HCT116 (cell line): ENCODE measurements around the gene ATXN1. TPM values are rescaled to one million over a fixed set of nuclear protein-coding genes. Genes with fewer than 3 reads are reported as not detected.

ENCODE experiments used
- ATAC-seq: fragments of 200-7000 bp; cut with Tn5 transposase; 2 replicates; pipeline ENCODE4 v1.9.1; 2020; ENCODE audit warnings: mild to moderate bottlenecking, moderate library complexity
- BruUV-seq: library from RNA; stranded (reverse); fragments of 400-500 nt; replicated peaks from 2 replicates; lab custom pipeline; 2021; lab: Mats Ljungman, UMichigan
- CTCF ChIA-PET: fragments of 300-600 bp; sonication (Branson Sonifier 250); formaldehyde crosslinking; loops from one replicate; lab custom pipeline; 2021; ENCODE audit warnings: antibody characterized with exemption; lab: Charles Lee
- POLR2A ChIA-PET: fragments of 300-600, 350-600 bp; sonication (Branson Sonifier 250); formaldehyde crosslinking; loops from one replicate; lab custom pipeline; 2021; ENCODE audit warnings: antibody characterized with exemption; lab: Charles Lee
- RAD21 ChIA-PET, 2 experiments: fragments of 300-600 bp; sonication (Branson Sonifier 250); formaldehyde crosslinking; loops; one replicate each; lab custom pipeline; 2023; ENCODE audit warnings: low total read pairs in 2 of 2; ENCODE audit not compliant: uncharacterized antibody in 2 of 2, unreplicated experiment in 2 of 2, low non-redundant PET in 1 of 2; lab: Charles Lee
- DNase-seq: peaks from one replicate; pipeline ENCODE4 v3.0.0-alpha.2; 2010; ENCODE audit warnings: low read depth, low spot score
- H2AFZ ChIP-seq: fragments of 200-600 bp; shearing (Covaris generic), sonication (generic); 2 replicates; pipeline ENCODE4 v1.6.1; 2017; ENCODE audit warnings: low read depth, mixed run types, mixed read lengths, antibody characterized with exemption, low read length; ENCODE audit not compliant: poor library complexity, severe bottlenecking
- H3K27ac ChIP-seq: 2 replicates; pipeline ENCODE4 v1.5.1; 2012; ENCODE audit warnings: low read depth, low read length
- H3K27me3 ChIP-seq: fragments of 200-600 bp; sonication (generic); 2 replicates; pipeline ENCODE4 v1.6.1; 2016; ENCODE audit warnings: mixed run types, low read length, mixed read lengths; ENCODE audit not compliant: insufficient read depth
- H3K36me3 ChIP-seq, 2 experiments: fragments of 200-500 bp in 1 of 2; fragments of 200-600 bp in 1 of 2; sonication (Bioruptor generic) in 1 of 2; sonication (generic) in 1 of 2; 2 replicates each; pipeline versions ENCODE4 v1.5.1 to v1.6.1; 2014 to 2016; ENCODE audit warnings: low read length in 2 of 2, inconsistent platforms in 1 of 2, mixed read lengths in 1 of 2, mixed run types in 1 of 2; ENCODE audit not compliant: insufficient read depth in 2 of 2, control insufficient read depth in 1 of 2
- H3K4me1 ChIP-seq, 2 experiments: fragments of 200-600 bp in 1 of 2; sonication (generic) in 1 of 2; 2 replicates each; pipeline versions ENCODE4 v1.5.1 to v1.6.1; 2012 to 2017; ENCODE audit warnings: low read length in 2 of 2, inconsistent platforms in 1 of 2, mild to moderate bottlenecking in 1 of 2, mixed read lengths in 1 of 2, mixed run types in 1 of 2, moderate library complexity in 1 of 2; ENCODE audit not compliant: insufficient read depth in 2 of 2, control insufficient read depth in 1 of 2
- H3K4me2 ChIP-seq: fragments of 200-600 bp; sonication (generic); 2 replicates; pipeline ENCODE4 v1.6.1; 2017; ENCODE audit warnings: mixed run types, low read length, mixed read lengths
- H3K4me3 ChIP-seq, 2 experiments: fragments of 200-600 bp in 1 of 2; sonication (generic) in 1 of 2; replicated peaks in 1 of 2; 2 replicates each; pipeline ENCODE4 v1.5.1; 2011 to 2016; ENCODE audit warnings: low read length in 2 of 2, control low read depth in 1 of 2, low read depth in 1 of 2, mild to moderate bottlenecking in 1 of 2, mixed read lengths in 1 of 2, mixed run types in 1 of 2
- H3K79me2 ChIP-seq: fragments of 200-600 bp; sonication (generic); 2 replicates; pipeline ENCODE4 v1.6.1; 2017; ENCODE audit warnings: mild to moderate bottlenecking, mixed run types, low read length, moderate library complexity, mixed read lengths; ENCODE audit not compliant: insufficient read depth
- H3K9ac ChIP-seq: fragments of 200-600 bp; sonication (generic); 2 replicates; pipeline ENCODE4 v1.6.1; 2016; ENCODE audit warnings: low read length, mixed read lengths
- H3K9me2 ChIP-seq: fragments of 200-600 bp; sonication (generic), shearing (Covaris generic); 2 replicates; pipeline ENCODE4 v1.6.1; 2017; ENCODE audit warnings: mixed run types, mild to moderate bottlenecking, moderate library complexity; ENCODE audit not compliant: insufficient read depth
- H3K9me3 ChIP-seq, 2 experiments: fragments of 200-500 bp in 1 of 2; fragments of 200-600 bp in 1 of 2; sonication (Bioruptor generic) in 1 of 2; sonication (generic) in 1 of 2; 2 replicates each; pipeline ENCODE4 v1.6.1; 2014 to 2017; ENCODE audit warnings: low read length in 2 of 2, mixed read lengths in 2 of 2, inconsistent platforms in 1 of 2, low read depth in 1 of 2, mild to moderate bottlenecking in 1 of 2, mixed run types in 1 of 2, moderate library complexity in 1 of 2; ENCODE audit not compliant: control insufficient read depth in 1 of 2, insufficient read depth in 1 of 2
- H4K20me1 ChIP-seq: fragments of 200-600 bp; sonication (generic), shearing (Covaris generic); 2 replicates; pipeline ENCODE4 v1.6.1; 2017; ENCODE audit warnings: mixed run types, mild to moderate bottlenecking, moderate library complexity; ENCODE audit not compliant: insufficient read depth
- ATF3 ChIP-seq: IDR thresholded peaks from 2 replicates; pipeline ENCODE4 v1.6.1; 2012
- CBX3 ChIP-seq: IDR thresholded peaks from 2 replicates; pipeline ENCODE4 v1.6.1; 2012; ENCODE audit warnings: low read depth
- CEBPB ChIP-seq: IDR thresholded peaks from 2 replicates; pipeline ENCODE4 v1.6.1; 2012; ENCODE audit warnings: low read depth
- CTCF ChIP-seq, 3 experiments: fragments of 200-600 bp in 1 of 3; sonication (generic) in 1 of 3; IDR thresholded peaks in 2 of 3; conservative IDR thresholded peaks in 1 of 3; 2 replicates each; pipeline ENCODE4 v1.5.1; 2012 to 2017; ENCODE audit warnings: low read depth in 2 of 3, low read length in 2 of 3, antibody characterized with exemption in 1 of 3, borderline replicate concordance in 1 of 3, control low read depth in 1 of 3, mild to moderate bottlenecking in 1 of 3, mixed read lengths in 1 of 3, mixed run types in 1 of 3, moderate library complexity in 1 of 3; ENCODE audit not compliant: insufficient read depth in 1 of 3
- EGR1 ChIP-seq: IDR thresholded peaks from 2 replicates; pipeline ENCODE4 v1.6.1; 2012; ENCODE audit warnings: low read depth
- ELF1 ChIP-seq: IDR thresholded peaks from 2 replicates; pipeline ENCODE4 v1.6.1; 2012; ENCODE audit warnings: low read depth, borderline replicate concordance
- EZH2 ChIP-seq: fragments of 200-600 bp; sonication (generic); IDR thresholded peaks from 2 replicates; pipeline ENCODE4 v1.6.1; 2017; ENCODE audit warnings: antibody characterized with exemption, mixed run types
- EZH2phosphoT487 ChIP-seq: fragments of 200-600 bp; IDR thresholded peaks from 2 replicates; pipeline ENCODE4 v1.6.1; 2018; ENCODE audit warnings: antibody characterized with exemption, borderline replicate concordance
- FOSL1 ChIP-seq: IDR thresholded peaks from 2 replicates; pipeline ENCODE4 v1.6.1; 2012; ENCODE audit warnings: low read depth
- JUND ChIP-seq: IDR thresholded peaks from 2 replicates; pipeline ENCODE4 v1.6.1; 2012
- MAX ChIP-seq: IDR thresholded peaks from 2 replicates; pipeline ENCODE4 v1.6.1; 2012
- POLR2A ChIP-seq: IDR thresholded peaks from 2 replicates; pipeline ENCODE4 v1.7.0; 2011; ENCODE audit warnings: borderline replicate concordance; ENCODE audit not compliant: insufficient read depth, insufficient read length; ENCODE audit errors: extremely low read depth
- POLR2AphosphoS5 ChIP-seq: IDR thresholded peaks from 2 replicates; pipeline ENCODE4 v1.6.1; 2011; ENCODE audit warnings: mild to moderate bottlenecking, low read depth, low read length, moderate library complexity
- RAD21 ChIP-seq: IDR thresholded peaks from 2 replicates; pipeline ENCODE4 v1.6.1; 2012; ENCODE audit warnings: low read depth, mild to moderate bottlenecking
- SIN3A ChIP-seq: IDR thresholded peaks from 2 replicates; pipeline ENCODE4 v1.6.1; 2012; ENCODE audit warnings: low read depth
- SP1 ChIP-seq: IDR thresholded peaks from 2 replicates; pipeline ENCODE4 v1.6.1; 2012; ENCODE audit warnings: low read depth
- SRF ChIP-seq: IDR thresholded peaks from 2 replicates; pipeline ENCODE4 v1.6.1; 2012; ENCODE audit warnings: low read depth
- TCF7L2 ChIP-seq: IDR thresholded peaks from 2 replicates; pipeline ENCODE4 v1.7.0; 2011; ENCODE audit warnings: borderline replicate concordance, inconsistent platforms; ENCODE audit not compliant: insufficient read depth, insufficient read length; ENCODE audit errors: extremely low read depth
- YY1 ChIP-seq: IDR thresholded peaks from 2 replicates; pipeline ENCODE4 v1.6.1; 2011; ENCODE audit warnings: low read length, low read depth, moderate library complexity, mild to moderate bottlenecking; ENCODE audit not compliant: insufficient replicate concordance; ENCODE audit errors: extremely low read depth
- ZFX ChIP-seq: fragments of 450-650 bp; IDR thresholded peaks from 2 replicates; pipeline ENCODE4 v1.6.1; 2017
- ZNF274 ChIP-seq: fragments of 200-500 bp; sonication (Bioruptor generic); IDR thresholded peaks from 2 replicates; pipeline ENCODE4 v1.6.1; 2014; ENCODE audit warnings: mild to moderate bottlenecking, low read depth, low read length, inconsistent platforms
- intact Hi-C: fragments of 100-400 bp; cut with micrococcal nuclease; formaldehyde crosslinking; loops from 2 replicates; pipeline ENCODE4 v1.10.0; 2022
- total RNA-seq: library from RNA; stranded (reverse); gene quantifications from one replicate; pipeline ENCODE4 v1.2.1, GENCODE V29; 2021; ENCODE audit not compliant: unreplicated experiment
- TF ChIP-seq, protein P1 (sequence below): IDR thresholded peaks from 2 replicates; pipeline ENCODE4 v1.6.1; 2011; ENCODE audit warnings: mild to moderate bottlenecking, low read length, moderate library complexity; ENCODE audit not compliant: insufficient replicate concordance; ENCODE audit errors: extremely low read depth

ATXN1 gene
- total RNA-seq, 1 experiment from 2014 or later = 21.0 TPM

DNA sequence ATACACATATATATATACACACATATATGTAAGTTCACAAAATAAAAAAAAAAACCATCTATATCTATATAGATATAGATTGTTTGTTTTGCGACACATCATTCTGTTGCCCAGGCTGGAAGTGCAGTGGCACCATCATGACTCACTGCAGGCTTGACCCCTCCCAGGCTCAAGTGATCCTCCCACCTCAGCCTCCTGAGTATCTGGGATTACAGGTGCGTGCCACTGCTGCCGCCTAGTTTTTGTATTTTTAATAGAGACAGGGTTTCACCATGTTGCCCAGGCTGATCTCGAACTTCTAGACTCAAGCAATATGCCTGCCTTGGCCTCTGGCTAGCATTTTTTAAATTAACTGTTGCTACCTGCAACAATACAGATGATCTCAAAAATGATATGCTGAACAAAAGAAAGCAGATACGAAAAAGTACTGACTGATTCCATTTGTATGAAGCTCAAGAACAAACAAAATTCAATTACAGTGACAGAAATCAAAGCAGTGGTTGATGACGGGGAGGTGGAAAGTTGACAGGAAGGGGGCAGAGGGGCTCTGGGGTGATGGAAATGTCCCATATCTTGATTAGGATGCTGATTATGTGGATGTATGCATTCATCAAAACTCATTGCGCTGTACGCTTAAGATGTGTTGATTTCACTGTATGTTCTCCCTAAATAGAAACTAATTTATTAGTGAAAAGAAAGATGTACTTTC, 49.6 kb downstream of the ATXN1 start:
- Histone ChIP-seq H3K9me3 (no peaks in the 10 kb centered on the region), H3K4me1 (peaks cover 33 to 43% of the 10 kb centered on the region in 2 experiments), H3K36me3 (no peaks in the 10 kb centered on the region), H3K9ac (peak overlapping the region; percentile 55; the same call in 1 of the 2 replicates), H3K9me2 (no peaks in the 10 kb centered on the region), H3K79me2 (no peaks in the 10 kb centered on the region; the same call in 1 of the 2 replicates), H3K27ac (peak overlapping the region; percentile 89), H3K27me3 (no peaks in the 10 kb centered on the region), H3K4me3 (peak overlapping the region in 1 of 2 experiments; percentile 38; a peak in 1 of 4 replicates), H2AFZ (no peak overlapping the region), H4K20me1 (no peaks in the 10 kb centered on the region), H3K4me2 (peak overlapping the region; percentile 70)
- ATAC-seq (peak; percentile 78), DNase-seq (peak; percentile 82)
- TF ChIP-seq ZNF274 (no peak), CBX3 (peak; percentile 32; the same call in 1 of the 2 replicates), ATF3 (no peak), ZFX (no peak), EZH2 (no peak), SRF (no peak), YY1 (no peak), POLR2A (no peak), POLR2AphosphoS5 (no peak), ELF1 (no peak), EGR1 (no peak), FOSL1 (peak; percentile 77), CEBPB (0 out of 2 replicates have a peak, but pooled peaks have one; percentile 49), SP1 (peak; percentile 29; the same call in 1 of the 2 replicates), TCF7L2 (no peak), JUND (peak; percentile 72), MAX (0 out of 2 replicates have a peak, but pooled peaks have one; percentile 20), SIN3A (no peak), CTCF (IDR thresholded peaks at IDR 0.05 in 2 of 3, conservative IDR thresholded peaks at IDR 0.05 in 1 of 3; ENCODE audit: borderline replicate concordance in 1 of 3, insufficient read depth in 1 of 3, low read depth in 2 of 3, low read length in 2 of 3) (peak; percentile 25 to 72 (median 47); a peak in 5 of 6 replicates), RAD21 (peak; percentile 93), EZH2phosphoT487 (no peak)
- TF ChIP-seq, protein P1, sequence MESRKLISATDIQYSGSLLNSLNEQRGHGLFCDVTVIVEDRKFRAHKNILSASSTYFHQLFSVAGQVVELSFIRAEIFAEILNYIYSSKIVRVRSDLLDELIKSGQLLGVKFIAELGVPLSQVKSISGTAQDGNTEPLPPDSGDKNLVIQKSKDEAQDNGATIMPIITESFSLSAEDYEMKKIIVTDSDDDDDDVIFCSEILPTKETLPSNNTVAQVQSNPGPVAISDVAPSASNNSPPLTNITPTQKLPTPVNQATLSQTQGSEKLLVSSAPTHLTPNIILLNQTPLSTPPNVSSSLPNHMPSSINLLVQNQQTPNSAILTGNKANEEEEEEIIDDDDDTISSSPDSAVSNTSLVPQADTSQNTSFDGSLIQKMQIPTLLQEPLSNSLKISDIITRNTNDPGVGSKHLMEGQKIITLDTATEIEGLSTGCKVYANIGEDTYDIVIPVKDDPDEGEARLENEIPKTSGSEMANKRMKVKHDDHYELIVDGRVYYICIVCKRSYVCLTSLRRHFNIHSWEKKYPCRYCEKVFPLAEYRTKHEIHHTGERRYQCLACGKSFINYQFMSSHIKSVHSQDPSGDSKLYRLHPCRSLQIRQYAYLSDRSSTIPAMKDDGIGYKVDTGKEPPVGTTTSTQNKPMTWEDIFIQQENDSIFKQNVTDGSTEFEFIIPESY = no peak
- POLR2A ChIA-PET = interaction anchor here (1.3 to 4.8 kb wide), 4 partner anchors 10 to 57 kb away, joined by 4 to 49 read pairs (median 7); no protein-coding TSS in a partner anchor
- intact Hi-C loops = loop anchor here (1.0 to 5.0 kb wide), 4 partner anchors 30 to 379 kb away; no protein-coding TSS in a partner anchor
- CTCF ChIA-PET = interaction anchor here (1.1 to 2.4 kb wide), 2 partner anchors 13 to 198 kb away, joined by 6 to 11 read pairs; no protein-coding TSS in a partner anchor
- RAD21 ChIA-PET = interaction anchor here in 1 of 2 experiments (1.1 kb wide), 1 partner anchor 201 kb away, joined by 3 read pairs; no protein-coding TSS in a partner anchor
- BruUV-seq = no TSS peak
